K562 treated with DMSO at 1 percent for 12 hours (cell line): ENCODE results near the gene FPR3. TPM values are rescaled to one million over a fixed set of nuclear protein-coding genes. Genes with fewer than 3 reads are reported as not detected.

ENCODE experiments used
- total RNA-seq: library from RNA; unstranded; fragments of 300-600 nt; gene quantifications from 2 replicates; pipeline ENCODE4 v1.2.3, GENCODE V29; 2022; ENCODE audit not compliant: insufficient read depth

The FPR3 gene, protein sequence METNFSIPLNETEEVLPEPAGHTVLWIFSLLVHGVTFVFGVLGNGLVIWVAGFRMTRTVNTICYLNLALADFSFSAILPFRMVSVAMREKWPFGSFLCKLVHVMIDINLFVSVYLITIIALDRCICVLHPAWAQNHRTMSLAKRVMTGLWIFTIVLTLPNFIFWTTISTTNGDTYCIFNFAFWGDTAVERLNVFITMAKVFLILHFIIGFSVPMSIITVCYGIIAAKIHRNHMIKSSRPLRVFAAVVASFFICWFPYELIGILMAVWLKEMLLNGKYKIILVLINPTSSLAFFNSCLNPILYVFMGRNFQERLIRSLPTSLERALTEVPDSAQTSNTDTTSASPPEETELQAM
- 0.69 TPM in 1 of 2 replicates, not detected in the other for total RNA-seq

GRCh38 chr19:51794885-51795490 lies at the start of gene FPR3:
Gene FPR3, plus strand, starts transcription at chr19:51795157. Its CDS starts 28,592 bp downstream, at chr19:51823749.

DNA sequence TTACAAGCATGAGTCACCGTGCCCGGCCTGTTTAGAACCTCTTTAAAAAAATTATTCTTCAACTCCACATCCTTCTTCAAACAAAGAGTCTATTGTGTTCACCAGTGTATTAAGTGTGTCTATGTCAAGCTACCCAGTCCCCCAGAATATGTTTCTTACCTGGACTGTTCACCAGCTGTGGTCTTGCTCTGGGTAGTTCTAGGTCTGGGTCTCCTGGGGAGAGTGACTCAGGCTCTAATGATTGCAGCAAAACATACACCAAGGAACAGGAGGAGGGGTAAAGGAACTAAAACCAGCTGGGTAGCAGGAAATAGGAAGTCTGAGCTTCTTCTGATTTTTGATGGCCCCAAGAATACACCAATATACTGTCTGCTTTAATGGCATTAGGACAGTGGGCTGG lies 43.3 kb upstream of the FPR3 start, which contains the start of gene FPR1:
TSS of gene FPR1 (minus strand) at position 224 of the 400 bp plus-strand sequence. CDS start 4,884 bp downstream, outside the sequence.

DNA sequence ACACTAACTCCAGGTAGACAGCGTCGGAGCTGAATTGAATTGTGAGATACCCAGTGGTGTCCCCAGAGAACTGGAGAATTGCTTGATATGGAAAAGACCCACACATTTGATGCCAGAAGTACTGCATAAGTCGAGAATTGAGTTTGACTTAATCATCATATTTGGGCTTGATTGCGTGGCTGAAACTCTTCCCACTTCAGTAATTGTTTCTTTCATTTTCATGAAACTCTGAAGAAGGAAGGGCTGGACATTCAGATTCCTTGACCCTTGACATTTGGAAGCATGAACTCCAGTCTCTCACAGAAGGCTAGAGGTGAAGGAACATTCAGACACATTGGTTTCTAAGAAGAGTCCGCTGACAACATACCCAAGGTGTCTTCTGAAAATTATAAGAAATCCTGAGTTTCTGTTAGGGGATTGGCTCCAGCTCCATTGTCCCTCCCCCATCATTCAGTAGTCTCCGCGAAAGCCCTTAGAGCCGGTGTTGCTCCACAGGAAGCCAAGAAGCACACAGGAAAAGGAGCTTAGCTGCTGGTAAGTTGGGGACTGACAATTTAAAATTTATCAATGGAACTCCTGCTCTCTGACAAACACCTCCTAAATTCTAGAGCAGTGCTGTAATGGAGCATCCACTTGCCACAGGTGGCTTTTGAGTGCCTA lies 34.1 kb upstream of the FPR3 start, which contains the start of gene FPR2:
TSS of gene FPR2 (plus strand) at position 484 of the 660 bp plus-strand sequence. CDS start 7,479 bp downstream, outside the sequence.

Other genes with a start within 250 kb of the FPR3 start
- 4.7 and 15.7 TPM in 2 replicates for gene ZNF175, start 223.9 kb upstream of the FPR3 start, total RNA-seq
- gene SIGLEC5, start 164.8 kb upstream of the FPR3 start, total RNA-seq = 0.99 TPM in 1 of 2 replicates, not detected in the other
- gene SIGLEC14, start 148.3 kb upstream of the FPR3 start, total RNA-seq = not detected in 2 replicates
- gene SPACA6, start 101.8 kb upstream of the FPR3 start, total RNA-seq = 17.0 and 35.0 TPM in 2 replicates
- not detected in 2 replicates for gene HAS1, start 71.2 kb upstream of the FPR3 start, total RNA-seq
- not detected in 2 replicates for gene FPR1, start 43.3 kb upstream of the FPR3 start, total RNA-seq
- gene FPR2, start 34.0 kb upstream of the FPR3 start, total RNA-seq = 1.0 TPM in 1 of 2 replicates, not detected in the other
- gene ZNF577, start 92.8 kb downstream of the FPR3 start, total RNA-seq = 1.2 and 11.2 TPM in 2 replicates
- gene ZNF649, start 109.9 kb downstream of the FPR3 start, total RNA-seq = 0.97 and 2.1 TPM in 2 replicates
- gene ZNF613, start 132.3 kb downstream of the FPR3 start, total RNA-seq = 0.86 and 6.6 TPM in 2 replicates
- gene ZNF350, start 191.7 kb downstream of the FPR3 start, total RNA-seq = 0.82 and 2.3 TPM in 2 replicates
- gene ZNF615, start 213.1 kb downstream of the FPR3 start, total RNA-seq = 0.63 and 1.6 TPM in 2 replicates
- gene ZNF614, start 233.2 kb downstream of the FPR3 start, total RNA-seq = 1.1 and 4.0 TPM in 2 replicates